Hepatocyte (in vitro differentiated cells): ENCODE results near the gene TTC28.

ENCODE experiments used
- EZH2 ChIP-seq: fragments of 200-600 bp; sonication (generic); IDR thresholded peaks from 2 replicates; pipeline ENCODE4 v1.6.1; 2016; ENCODE audit warnings: antibody characterized with exemption, mild to moderate bottlenecking, borderline replicate concordance
- EZH2phosphoT487 ChIP-seq: fragments of 200-600 bp; sonication (generic); IDR thresholded peaks from one replicate; pipeline ENCODE4 v1.6.1; 2018; ENCODE audit warnings: antibody characterized with exemption, mild to moderate bottlenecking, low read depth, moderate library complexity; ENCODE audit not compliant: unreplicated experiment, severe bottlenecking
- TF ChIP-seq, protein P1 (sequence below): fragments of 200-600 bp; sonication (generic); IDR thresholded peaks from 2 replicates; pipeline ENCODE4 v1.5.1; 2016; ENCODE audit warnings: antibody characterized with exemption, mild to moderate bottlenecking; ENCODE audit not compliant: poor library complexity

DNA sequence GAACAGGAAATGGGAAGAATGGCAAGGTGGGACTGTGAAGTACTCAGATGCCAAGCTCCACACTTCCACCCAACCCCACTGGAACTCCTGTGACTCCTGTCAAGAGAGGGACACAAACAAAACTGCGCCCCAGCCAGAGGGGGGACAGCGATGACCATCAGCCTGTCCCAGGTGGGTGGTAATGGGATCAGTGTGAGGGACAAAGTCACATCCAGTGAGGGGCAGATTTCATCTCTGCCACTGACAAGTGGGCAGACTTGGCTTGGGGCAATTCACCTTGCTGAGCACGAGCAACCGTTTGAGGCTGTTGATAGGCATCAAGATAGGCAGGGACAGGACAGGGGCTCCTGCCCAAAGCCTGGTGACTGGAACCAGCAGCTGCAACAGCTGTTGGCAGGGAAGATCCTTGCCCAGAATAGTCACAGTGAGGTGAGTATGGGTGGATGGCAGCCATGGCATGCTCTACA is 655.2 kb downstream of the TTC28 start:
- TF ChIP-seq EZH2 (no peak), EZH2phosphoT487 (no peak)
- TF ChIP-seq, protein P1, sequence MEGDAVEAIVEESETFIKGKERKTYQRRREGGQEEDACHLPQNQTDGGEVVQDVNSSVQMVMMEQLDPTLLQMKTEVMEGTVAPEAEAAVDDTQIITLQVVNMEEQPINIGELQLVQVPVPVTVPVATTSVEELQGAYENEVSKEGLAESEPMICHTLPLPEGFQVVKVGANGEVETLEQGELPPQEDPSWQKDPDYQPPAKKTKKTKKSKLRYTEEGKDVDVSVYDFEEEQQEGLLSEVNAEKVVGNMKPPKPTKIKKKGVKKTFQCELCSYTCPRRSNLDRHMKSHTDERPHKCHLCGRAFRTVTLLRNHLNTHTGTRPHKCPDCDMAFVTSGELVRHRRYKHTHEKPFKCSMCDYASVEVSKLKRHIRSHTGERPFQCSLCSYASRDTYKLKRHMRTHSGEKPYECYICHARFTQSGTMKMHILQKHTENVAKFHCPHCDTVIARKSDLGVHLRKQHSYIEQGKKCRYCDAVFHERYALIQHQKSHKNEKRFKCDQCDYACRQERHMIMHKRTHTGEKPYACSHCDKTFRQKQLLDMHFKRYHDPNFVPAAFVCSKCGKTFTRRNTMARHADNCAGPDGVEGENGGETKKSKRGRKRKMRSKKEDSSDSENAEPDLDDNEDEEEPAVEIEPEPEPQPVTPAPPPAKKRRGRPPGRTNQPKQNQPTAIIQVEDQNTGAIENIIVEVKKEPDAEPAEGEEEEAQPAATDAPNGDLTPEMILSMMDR = no peak
